SU-DHL-6 (cell line): ENCODE data around the gene PRKAR2B.

Experiments
- H2AFZ ChIP-seq: fragments of 200-600 bp; sonication (generic); 2 replicates; pipeline ENCODE4 v1.6.1; 2014; ENCODE audit warnings: low read depth, mild to moderate bottlenecking, moderate library complexity, mixed read lengths, antibody characterized with exemption, low read length; ENCODE audit not compliant: severe bottlenecking
- H3F3A ChIP-seq: fragments of 200-600 bp; shearing (Covaris generic); 2 replicates; pipeline ENCODE4 v1.6.0; 2016; ENCODE audit warnings: antibody characterized with exemption, mild to moderate bottlenecking; ENCODE audit not compliant: insufficient read depth
- H3K27ac ChIP-seq: fragments of 200-600 bp; sonication (generic); 2 replicates; pipeline ENCODE4 v1.5.1; 2016; ENCODE audit warnings: low read depth, mild to moderate bottlenecking, low read length, moderate library complexity, mixed read lengths
- H3K27me3 ChIP-seq: fragments of 200-600 bp; sonication (generic), shearing (Covaris generic); 2 replicates; pipeline ENCODE4 v1.6.0; 2014; ENCODE audit warnings: mild to moderate bottlenecking, low read length
- H3K36me3 ChIP-seq: fragments of 200-600 bp; sonication (generic); 2 replicates; pipeline ENCODE4 v1.6.1; 2014; ENCODE audit warnings: mild to moderate bottlenecking, low read length, mixed read lengths
- H3K4me2 ChIP-seq: fragments of 300-600, 200-600 bp; shearing (Covaris generic), sonication (generic); 2 replicates; pipeline ENCODE4 v1.6.0; 2014; ENCODE audit warnings: low read length, low read depth, mild to moderate bottlenecking; ENCODE audit not compliant: poor library complexity, severe bottlenecking
- H3K4me3 ChIP-seq: fragments of 200-600 bp; sonication (generic); 2 replicates; pipeline ENCODE4 v1.5.1; 2014; ENCODE audit warnings: antibody characterized with exemption, low read length, mild to moderate bottlenecking, mixed read lengths; ENCODE audit not compliant: insufficient read depth, poor library complexity, severe bottlenecking
- H3K79me2 ChIP-seq: fragments of 200-600 bp; sonication (generic); 2 replicates; pipeline ENCODE4 v1.6.1; 2014; ENCODE audit warnings: mild to moderate bottlenecking, low read length, moderate library complexity; ENCODE audit not compliant: insufficient read depth
- H3K9ac ChIP-seq: fragments of 200-600 bp; sonication (generic); 2 replicates; pipeline ENCODE4 v1.7.0; 2014; ENCODE audit warnings: mild to moderate bottlenecking, low read length
- H3K9me2 ChIP-seq: fragments of 200-600 bp; sonication (generic); replicated peaks from 2 replicates; pipeline ENCODE4 v1.6.1; 2014; ENCODE audit warnings: low read length; ENCODE audit not compliant: insufficient read depth
- H3K9me3 ChIP-seq: fragments of 200-600 bp; sonication (generic); 2 replicates; pipeline ENCODE4 v1.6.1; 2014; ENCODE audit warnings: low read length, mixed read lengths; ENCODE audit not compliant: insufficient read depth
- H4K20me1 ChIP-seq: fragments of 200-600 bp; sonication (generic); 2 replicates; pipeline ENCODE4 v1.6.1; 2014; ENCODE audit warnings: low read depth, mild to moderate bottlenecking, antibody characterized with exemption, low read length, moderate library complexity, mixed read lengths
- EZH2phosphoT487 ChIP-seq: fragments of 200-600 bp; sonication (generic), shearing (Covaris generic); conservative IDR thresholded peaks from 2 replicates; pipeline ENCODE4 v1.6.1; 2018; ENCODE audit warnings: mild to moderate bottlenecking, antibody characterized with exemption, low read length, moderate library complexity, mixed read lengths
- TF ChIP-seq, protein P1 (sequence below): fragments of 200-600 bp; sonication (generic); IDR thresholded peaks from one replicate; pipeline ENCODE4 v1.5.1; 2017; ENCODE audit warnings: antibody characterized with exemption, mild to moderate bottlenecking, low read length, moderate library complexity; ENCODE audit not compliant: insufficient read depth, poor library complexity, severe bottlenecking

PRKAR2B gene

DNA sequence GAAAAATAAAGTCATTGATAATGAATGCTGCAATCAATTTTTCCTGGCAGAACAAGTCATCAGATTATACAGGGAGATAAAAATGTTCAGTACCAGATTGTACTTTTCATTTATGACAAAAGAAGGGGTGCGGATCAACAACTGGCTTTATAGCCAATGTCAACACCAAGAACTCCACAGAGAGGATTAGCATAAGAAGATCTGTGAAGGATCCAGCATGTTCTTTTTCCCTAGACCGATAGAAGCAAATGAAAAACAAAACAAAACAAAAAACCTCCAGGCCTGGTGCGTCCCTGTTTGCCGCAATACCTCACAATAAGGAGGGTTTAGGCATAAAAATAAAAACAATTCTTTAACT is 34.7 kb upstream of the PRKAR2B start:
- Histone ChIP-seq H2AFZ (no peak overlapping the region), H3K4me2 (no peak overlapping the region), H3K27ac (no peak overlapping the region), H3K9me2 (no peaks in the 10 kb centered on the region), H3K36me3 (no peaks in the 10 kb centered on the region), H3K4me3 (no peak overlapping the region), H4K20me1 (no peaks in the 10 kb centered on the region), H3K9me3 (no peaks in the 10 kb centered on the region), H3K27me3 (no peaks in the 10 kb centered on the region), H3K9ac (no peak overlapping the region), H3F3A (no peaks in the 10 kb centered on the region), H3K79me2 (no peaks in the 10 kb centered on the region)
- TF ChIP-seq, protein P1, sequence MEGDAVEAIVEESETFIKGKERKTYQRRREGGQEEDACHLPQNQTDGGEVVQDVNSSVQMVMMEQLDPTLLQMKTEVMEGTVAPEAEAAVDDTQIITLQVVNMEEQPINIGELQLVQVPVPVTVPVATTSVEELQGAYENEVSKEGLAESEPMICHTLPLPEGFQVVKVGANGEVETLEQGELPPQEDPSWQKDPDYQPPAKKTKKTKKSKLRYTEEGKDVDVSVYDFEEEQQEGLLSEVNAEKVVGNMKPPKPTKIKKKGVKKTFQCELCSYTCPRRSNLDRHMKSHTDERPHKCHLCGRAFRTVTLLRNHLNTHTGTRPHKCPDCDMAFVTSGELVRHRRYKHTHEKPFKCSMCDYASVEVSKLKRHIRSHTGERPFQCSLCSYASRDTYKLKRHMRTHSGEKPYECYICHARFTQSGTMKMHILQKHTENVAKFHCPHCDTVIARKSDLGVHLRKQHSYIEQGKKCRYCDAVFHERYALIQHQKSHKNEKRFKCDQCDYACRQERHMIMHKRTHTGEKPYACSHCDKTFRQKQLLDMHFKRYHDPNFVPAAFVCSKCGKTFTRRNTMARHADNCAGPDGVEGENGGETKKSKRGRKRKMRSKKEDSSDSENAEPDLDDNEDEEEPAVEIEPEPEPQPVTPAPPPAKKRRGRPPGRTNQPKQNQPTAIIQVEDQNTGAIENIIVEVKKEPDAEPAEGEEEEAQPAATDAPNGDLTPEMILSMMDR: no peak
- TF ChIP-seq EZH2phosphoT487: no peak

DNA sequence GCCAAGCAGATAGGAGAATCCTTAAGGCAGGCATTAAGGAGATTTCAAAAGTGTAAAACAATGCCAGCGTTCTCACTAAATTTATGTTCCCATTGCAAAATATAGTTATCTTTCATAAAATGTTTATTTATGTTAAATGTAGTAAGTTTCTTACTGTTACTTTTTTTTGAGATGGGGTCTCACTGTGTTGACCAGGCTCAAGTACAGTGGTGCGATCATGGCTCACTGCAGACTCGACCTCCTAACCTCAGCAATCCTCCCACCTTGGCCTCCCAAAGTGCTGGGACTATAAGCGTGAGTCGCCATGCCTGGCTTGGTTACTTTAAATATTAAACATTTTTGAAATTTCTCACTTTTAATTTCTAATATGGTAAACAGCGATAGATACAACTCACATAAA is 31.8 kb upstream of the PRKAR2B start:
- Histone ChIP-seq H3K4me3 (no peak overlapping the region), H3F3A (no peaks in the 10 kb centered on the region), H3K27ac (no peak overlapping the region), H4K20me1 (no peaks in the 10 kb centered on the region), H3K9ac (no peak overlapping the region), H2AFZ (no peak overlapping the region), H3K79me2 (no peaks in the 10 kb centered on the region), H3K9me2 (no peaks in the 10 kb centered on the region), H3K4me2 (no peak overlapping the region), H3K36me3 (no peaks in the 10 kb centered on the region), H3K27me3 (no peaks in the 10 kb centered on the region), H3K9me3 (no peaks in the 10 kb centered on the region)
- TF ChIP-seq EZH2phosphoT487: no peak
- TF ChIP-seq, protein P1: no peak

DNA sequence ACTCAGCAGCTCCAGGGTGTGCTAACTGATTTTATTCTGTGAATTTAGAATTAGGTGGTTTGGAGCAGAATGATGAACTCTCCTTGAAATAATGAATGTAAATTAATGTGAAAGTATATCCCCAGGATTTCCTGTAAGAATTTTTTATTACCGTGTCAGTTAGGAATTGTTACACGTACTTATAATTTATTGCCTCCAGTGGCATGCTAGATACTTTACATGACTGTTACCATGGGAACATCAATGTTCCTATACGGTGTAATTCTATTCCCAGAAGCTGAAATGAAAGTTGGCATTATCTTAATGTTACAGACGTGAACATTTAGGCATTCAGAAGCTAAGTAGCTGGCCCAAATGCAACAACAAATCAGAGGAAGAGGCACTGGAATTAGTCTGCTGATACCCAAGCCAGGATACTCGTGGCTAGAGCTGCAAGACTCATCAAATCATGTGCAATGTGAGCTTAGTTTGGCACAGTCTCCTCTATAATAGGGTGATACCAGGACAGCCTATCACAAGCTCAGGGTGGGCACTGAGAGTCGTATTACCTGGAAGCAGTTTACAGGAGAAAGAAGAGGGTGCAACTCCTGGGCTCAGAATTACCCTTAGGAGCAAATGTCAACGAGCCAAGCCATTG is 30.0 kb upstream of the PRKAR2B start:
- no peaks in the 10 kb centered on the region for H4K20me1 ChIP-seq
- no peak overlapping the region for H2AFZ ChIP-seq
- H3K9ac ChIP-seq: no peak overlapping the region
- H3F3A ChIP-seq: no peaks in the 10 kb centered on the region
- no peaks in the 10 kb centered on the region for H3K9me3 ChIP-seq
- no peak overlapping the region for H3K4me2 ChIP-seq
- no peak overlapping the region for H3K4me3 ChIP-seq
- H3K27ac ChIP-seq: no peak overlapping the region
- H3K36me3 ChIP-seq: no peaks in the 10 kb centered on the region
- no peaks in the 10 kb centered on the region for H3K9me2 ChIP-seq
- H3K27me3 ChIP-seq: no peaks in the 10 kb centered on the region
- no peaks in the 10 kb centered on the region for H3K79me2 ChIP-seq
- TF ChIP-seq, protein P1: no peak
- no peak for TF ChIP-seq EZH2phosphoT487
